Activated CD4-positive, alpha-beta T cell treated with anti-CD3 and anti-CD28 coated beads for 48 hours (primary cell): ENCODE results near the gene WNT10A.

ENCODE experiments used
- DNase-seq: peaks from one replicate; pipeline ENCODE4 v3.0.0-alpha.2; 2020

Gene WNT10A

DNA sequence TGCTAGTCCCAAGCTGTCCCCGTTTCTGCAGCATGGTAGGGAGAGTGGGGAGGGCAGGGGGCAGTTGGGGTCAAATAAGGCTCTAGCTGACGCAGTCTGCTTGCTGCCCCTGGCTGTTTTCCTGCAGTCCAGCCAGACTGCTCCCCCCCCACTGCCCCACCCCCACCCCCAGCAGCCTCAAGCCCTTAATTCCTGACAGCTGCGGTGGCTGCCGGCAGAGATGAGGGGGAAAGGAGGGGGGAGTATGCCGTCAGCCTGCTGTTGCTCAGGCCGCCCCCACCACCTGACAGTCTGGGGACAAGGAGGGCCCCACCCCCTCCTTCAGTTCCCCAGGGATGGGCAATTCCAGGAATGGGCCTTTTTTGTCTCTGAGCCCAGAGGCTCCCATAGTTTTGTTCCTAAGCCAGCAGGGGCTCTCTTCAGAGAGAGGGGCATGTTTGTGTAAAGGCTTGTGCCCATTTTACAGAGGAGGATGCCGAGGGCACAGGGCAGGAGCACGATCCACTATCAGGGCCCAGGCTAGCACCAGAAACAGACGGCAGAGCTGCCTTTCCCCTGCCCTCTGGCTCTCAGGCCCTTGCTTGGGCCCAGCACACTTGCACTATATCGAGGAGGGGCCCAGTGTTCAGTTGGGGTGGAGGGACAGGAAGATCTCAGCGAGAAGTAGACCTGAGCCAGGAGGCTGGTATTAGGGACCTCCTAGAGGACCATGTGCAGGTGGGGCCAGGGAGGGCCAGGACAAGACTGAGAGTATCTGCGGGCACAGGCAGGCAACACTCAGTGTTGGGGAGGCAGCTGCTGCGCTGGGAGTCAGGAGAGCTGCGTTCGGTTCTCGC lies 1.5 kb upstream of the WNT10A start:
- peak; percentile 10 for DNase-seq

DNA sequence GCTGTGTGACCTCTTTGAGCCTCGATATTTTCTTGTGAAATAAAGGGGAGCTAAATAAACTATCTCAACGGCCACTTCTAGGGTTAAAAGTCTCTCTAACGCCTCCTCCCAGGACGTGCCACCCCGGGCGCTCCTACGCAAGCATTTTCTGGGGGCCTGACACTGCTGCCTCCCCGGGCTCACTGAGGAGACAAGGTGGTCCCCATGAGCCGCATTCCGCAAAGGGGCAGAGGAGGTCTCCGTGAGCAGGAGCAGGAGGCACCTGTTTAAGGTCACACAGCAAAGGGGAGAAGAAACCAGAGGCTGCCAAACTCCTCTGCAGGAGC lies 913 bp upstream of the WNT10A start:
- DNase-seq, result no peak

DNA sequence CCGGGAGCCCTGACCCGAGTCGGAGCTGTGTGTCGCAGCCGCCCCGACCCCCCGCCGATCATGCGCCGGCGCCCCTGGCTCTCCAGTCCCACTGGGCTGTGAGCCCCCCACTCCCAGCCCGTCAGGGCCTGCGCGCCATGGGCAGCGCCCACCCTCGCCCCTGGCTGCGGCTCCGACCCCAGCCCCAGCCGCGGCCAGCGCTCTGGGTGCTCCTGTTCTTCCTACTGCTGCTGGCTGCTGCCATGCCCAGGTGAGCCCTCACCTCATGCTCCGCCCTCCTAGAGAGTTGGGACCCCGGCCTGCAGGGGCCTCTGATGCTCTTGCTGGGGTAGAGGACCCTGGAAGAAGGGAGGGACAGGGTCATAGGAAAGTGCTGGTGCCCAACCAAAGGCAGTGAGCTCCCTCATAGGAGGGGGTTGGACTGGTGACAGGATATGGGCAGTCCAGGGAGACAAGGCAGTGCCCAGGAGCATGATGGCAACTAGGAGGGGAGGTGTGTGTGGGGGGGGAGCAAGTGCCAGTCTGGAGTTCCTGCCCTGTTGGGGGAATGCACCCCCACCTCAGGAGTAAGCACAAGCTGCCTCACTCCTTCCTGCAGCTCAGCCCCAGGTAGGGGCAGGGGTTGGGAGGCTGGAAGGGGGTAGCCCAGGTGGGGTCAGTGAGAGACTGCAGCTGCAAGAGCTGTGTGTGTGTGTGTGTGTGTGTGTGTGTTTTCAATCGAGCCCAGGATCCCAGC lies 375 bp downstream of the WNT10A start:
- DNase-seq, result no peak

DNA sequence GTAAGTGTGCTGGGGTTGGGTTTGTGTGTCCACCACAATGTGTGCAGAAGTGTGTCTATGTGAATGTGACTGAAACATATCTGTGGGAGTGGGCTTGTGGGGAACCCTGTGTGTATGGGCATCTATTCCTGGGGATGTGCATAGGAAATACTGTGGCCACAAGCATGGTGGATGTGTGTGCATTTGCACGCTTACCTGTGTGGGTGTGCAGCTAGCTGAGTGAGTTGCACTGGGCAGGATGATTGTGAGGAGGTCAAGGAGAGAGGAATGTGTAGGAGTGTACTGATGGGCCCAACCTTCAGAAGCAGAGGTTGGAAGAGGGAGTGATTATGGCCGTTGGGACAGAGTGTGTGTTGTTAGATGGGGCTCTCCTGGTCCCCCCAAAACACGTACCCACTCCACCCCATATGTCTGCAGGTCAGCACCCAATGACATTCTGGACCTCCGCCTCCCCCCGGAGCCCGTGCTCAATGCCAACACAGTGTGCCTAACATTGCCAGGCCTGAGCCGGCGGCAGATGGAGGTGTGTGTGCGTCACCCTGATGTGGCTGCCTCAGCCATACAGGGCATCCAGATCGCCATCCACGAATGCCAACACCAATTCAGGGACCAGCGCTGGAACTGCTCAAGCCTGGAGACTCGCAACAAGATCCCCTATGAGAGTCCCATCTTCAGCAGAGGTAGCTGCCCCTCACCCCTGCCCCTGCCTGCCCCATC lies 1.2 kb downstream of the WNT10A start:
- peak; percentile 7 for DNase-seq

DNA sequence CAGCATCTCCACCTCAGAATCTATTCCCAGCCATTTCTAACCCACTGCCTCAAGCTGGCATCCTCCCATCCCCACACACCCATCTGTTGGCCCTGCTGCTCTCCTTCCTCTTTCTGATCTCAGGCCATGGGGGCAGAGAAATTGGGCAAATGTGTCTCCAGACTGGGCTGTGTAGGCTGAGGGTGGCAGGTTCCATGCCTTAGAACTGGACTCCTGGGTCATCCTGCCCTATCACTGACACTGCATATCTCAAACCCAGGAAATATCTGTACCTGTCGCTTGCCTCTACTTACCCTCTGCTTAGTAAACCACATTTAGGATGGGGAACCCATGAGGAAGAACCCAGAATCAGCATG lies 1.8 kb downstream of the WNT10A start:
- DNase-seq, result no peak

DNA sequence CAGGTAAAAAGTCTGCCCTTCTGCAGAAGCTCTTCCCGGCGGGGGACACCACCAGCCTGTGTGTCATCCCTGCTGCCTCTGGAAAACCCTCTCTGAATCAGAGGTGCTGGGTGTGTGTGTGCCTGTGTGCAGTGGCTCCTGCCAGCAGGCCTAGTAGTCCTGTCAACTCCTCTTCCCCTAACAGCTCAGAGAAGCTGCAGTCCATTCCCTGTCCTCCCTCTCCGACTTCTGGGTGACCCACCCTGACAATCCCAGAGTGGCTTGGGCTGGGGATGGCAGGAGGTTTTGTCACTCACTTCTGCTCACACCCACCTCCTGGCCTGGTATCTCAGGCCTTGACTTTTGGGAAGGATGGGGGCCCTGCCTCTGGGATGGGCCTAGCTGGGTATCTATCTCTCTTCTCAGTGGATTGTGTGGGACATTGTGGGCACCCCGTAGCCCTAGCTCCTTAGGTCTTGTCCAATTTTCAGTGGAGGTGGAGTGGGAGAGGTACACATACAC lies 2.3 kb downstream of the WNT10A start:
- peak; percentile 40 for DNase-seq

DNA sequence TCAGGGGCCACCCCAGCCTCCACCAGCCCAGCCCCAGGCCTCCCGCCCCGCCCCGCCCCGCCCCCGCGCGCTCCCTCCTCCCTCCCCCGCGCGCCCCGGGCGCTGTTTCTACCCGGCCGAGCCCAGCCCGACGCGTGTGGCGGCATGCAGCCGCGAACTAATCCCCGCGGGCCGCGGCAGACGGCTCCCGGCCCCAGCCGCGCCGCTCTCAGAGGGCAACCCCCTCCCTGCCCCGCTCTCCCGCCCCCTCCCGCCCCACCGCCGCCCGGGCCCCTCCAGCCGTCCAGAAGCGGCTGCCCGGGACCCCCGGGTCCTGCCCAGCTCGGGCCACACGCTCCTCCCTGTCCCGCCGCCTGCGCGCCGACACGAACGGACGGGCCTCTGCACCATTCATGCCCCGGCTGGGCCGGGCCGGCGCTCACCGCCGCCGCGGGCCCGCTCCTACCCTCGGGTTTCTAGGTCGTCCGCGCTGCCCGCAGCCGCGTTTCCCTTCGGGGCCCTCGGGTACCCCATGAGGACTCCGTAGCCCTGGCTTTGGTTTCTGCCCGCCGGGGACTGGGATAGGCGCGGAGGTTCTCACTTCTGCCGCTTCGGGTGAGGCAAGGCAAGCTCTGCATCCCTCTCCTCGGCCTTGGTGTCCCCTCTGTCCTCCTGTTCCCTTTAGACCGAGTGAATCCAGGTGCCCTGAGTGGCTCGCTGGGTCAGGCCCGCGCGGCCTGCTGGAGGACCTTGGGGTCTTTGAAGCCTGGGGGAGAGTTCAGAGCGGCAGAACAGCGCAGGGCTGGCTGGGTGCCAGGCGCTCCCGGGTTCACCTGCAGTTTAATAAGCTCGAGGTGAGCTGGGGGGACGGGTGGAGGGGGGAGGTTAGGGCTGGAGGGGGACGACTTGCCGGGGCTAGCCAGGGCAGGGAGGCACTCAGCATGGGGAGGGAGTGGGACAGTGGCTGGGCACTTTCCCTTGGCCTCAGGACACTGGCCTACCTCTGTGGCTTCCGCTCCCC lies 3.1 kb downstream of the WNT10A start:
- no peak for DNase-seq

DNA sequence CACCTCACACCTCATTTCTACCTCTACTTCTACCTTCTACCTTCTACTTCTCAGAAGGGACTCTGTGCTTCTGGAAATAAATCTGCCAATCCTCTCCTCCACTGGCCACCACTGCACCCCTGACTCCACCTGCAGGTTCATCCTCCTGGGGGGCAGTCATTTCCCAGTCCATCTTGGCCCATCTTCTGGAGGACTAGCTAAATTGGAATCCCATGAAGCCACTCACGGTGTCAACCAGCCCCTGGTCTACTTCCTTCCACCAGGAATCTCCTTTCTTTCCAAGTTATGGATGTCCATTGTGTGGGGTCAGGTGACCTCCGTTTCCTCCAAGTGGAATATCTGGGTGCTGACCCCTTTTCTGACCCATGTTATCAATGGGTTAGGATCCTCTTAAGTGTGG lies 3.9 kb downstream of the WNT10A start:
- no peak for DNase-seq

DNA sequence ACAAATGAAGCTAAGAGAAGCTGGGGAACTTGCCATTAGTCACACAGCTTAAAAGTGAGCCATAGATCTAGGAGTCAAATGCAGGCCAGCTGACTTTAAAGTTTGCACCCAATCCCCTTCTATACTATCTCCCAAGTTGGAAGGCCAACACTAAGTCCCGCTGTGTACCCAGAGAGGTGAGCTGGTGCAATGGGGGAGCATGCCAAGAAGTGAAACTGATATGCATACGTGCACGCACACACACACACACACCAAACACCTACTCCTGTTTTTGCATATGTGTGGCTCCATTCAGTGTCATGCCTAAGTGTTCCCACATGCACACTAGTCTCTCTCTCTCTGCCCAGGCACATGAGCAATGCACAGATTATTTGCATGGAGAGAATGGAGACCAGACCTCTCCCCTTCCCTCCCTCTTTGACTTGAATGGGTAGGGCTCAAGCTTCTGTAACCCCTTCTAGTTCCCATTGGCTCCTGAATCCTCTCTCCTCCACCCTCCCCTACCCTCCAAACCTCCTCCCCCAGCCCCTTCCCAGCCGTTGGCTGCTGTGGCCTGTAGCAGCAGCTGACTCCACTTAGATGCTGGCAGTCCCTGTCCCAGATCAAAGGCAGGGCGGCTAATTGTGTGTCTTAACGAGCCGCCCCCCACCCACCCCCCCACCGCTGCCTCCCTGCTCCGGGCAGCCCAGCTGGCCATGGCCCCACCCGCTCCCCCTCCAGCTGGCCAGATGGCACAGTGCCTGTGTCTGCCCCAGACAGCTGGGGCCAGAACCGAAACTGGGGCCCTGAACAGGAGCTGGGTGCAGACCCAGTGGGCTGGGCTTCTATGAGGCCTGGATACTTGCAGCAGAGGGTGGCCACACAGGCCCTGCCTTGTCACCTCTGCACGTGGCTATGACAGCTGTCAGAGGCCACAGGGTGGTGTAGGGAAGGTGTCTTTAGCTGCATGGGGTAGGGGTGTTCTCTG lies 5.6 kb downstream of the WNT10A start:
- DNase-seq, result no peak

DNA sequence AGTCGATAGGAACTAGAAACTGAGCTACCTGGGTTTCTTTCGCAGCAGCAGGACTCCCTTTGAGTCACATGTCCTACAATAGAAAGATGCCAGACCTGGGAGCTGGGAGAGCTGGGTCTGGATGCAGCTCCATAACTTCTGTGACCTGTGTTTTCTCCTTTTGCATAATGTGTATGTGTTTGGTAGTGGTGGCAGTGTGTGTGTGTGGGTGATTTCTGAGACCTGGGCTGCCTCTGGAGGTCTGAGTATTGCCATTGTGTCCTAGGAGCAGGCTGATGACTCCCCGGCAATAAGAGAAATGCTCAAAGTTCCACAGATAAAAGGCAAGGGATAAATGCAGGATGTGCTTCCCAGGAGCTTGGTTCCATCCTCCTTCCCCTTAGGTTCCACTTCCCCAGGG lies 6.4 kb downstream of the WNT10A start:
- DNase-seq, result no peak

DNA sequence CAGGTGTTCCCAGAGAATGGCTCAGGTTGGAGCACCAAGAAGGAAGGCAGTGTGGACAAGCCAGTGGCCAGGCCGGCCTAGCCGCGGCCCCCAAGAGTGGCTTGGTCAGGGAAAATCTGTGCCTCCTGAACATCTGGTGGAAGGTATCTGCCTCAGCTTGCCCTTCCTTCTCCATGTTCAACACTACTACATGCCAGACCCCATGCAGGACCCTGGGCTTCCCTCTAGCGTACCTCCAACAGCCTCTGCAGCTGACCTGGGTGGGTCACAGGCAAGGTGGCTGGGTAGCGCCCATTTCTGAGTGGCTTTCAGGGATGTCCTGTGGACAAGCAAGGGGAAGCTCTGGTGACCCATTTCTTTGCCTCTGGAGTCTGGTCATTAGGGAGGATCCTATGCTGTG lies 7.7 kb downstream of the WNT10A start:
- DNase-seq, result no peak

DNA sequence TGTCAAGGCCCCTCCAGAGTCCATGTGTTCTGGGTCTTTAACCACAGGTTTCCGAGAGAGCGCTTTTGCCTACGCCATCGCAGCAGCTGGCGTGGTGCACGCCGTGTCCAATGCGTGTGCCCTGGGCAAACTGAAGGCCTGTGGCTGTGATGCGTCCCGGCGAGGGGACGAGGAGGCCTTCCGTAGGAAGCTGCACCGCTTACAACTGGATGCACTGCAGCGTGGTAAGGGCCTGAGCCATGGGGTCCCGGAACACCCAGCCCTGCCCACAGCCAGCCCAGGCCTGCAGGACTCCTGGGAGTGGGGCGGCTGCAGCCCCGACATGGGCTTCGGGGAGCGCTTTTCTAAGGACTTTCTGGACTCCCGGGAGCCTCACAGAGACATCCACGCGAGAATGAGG lies 9.3 kb downstream of the WNT10A start:
- no peak for DNase-seq

DNA sequence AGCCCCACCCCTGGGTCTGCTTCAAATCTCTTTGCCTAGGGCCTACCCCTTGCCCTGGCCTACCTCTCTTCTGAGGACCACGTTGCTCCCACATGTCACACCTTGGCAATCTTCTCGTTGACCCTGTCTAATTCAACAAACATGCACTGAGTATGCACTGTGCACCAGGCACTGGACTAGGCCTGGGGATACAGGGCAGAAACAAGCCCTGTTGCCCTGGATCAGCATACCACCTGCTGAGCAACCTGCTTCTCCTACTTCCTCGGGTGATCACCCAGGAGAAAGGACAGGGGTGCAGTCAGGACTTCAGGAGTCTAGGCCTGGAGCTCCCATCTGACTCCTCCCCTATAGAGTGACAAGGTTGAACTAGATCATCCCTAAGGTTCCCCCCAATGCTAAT lies 9.7 kb downstream of the WNT10A start:
- no peak for DNase-seq

DNA sequence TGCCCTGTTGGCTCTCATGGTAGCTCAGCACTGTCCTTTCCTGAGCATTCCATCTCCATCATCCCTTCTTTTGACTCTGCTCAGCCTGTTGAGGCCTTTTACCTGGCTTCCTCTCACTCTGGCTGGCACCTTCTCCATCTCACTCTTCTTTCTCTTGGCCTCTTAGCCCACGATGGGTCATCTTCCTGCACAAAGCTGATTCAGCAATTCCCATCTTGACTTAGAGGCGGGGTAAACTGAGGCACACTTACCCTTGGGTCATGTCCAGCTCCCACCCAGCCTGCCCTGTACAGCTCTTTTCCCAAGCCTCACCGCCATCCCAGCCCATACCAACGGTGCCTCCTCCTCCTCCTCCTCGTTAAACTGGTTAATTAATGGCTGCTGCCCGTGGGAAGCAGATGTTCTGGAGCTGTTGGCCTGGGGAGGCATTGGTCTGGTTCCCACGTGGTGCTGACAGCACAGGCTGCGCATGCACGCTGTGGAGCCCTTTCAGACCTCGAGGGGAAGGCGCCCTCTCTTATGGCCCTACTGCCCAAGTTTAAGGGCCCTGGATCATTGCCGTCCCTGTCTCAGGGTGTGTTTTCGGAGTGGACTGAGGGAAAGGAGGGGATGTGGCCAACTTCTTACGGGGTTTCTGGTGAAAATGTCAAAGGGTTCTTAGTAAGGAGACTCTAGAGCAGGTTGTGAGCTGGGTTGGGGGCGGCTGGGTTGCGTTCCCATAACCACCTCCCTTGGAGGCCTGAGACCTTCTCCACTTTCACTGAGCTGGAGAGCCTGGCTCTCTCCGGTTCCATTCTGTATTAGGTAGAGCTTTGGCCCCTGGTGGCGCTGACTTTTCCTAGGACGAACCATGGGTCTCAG lies 10.9 kb downstream of the WNT10A start:
- no peak for DNase-seq

DNA sequence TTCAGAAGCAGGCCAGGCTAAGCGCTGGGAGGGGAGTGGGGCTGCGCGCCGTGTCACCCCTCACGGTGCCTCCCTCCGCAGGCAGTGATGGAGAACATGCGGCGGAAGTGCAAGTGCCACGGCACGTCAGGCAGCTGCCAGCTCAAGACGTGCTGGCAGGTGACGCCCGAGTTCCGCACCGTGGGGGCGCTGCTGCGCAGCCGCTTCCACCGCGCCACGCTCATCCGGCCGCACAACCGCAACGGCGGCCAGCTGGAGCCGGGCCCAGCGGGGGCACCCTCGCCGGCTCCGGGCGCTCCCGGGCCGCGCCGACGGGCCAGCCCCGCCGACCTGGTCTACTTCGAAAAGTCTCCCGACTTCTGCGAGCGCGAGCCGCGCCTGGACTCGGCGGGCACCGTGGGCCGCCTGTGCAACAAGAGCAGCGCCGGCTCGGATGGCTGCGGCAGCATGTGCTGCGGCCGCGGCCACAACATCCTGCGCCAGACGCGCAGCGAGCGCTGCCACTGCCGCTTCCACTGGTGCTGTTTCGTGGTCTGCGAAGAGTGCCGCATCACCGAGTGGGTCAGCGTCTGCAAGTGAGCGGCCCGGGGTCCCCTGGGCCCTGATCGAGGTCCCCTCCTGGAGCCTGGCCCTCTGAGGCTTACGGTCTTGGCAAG lies 12.2 kb downstream of the WNT10A start:
- peak; percentile 86 for DNase-seq

DNA sequence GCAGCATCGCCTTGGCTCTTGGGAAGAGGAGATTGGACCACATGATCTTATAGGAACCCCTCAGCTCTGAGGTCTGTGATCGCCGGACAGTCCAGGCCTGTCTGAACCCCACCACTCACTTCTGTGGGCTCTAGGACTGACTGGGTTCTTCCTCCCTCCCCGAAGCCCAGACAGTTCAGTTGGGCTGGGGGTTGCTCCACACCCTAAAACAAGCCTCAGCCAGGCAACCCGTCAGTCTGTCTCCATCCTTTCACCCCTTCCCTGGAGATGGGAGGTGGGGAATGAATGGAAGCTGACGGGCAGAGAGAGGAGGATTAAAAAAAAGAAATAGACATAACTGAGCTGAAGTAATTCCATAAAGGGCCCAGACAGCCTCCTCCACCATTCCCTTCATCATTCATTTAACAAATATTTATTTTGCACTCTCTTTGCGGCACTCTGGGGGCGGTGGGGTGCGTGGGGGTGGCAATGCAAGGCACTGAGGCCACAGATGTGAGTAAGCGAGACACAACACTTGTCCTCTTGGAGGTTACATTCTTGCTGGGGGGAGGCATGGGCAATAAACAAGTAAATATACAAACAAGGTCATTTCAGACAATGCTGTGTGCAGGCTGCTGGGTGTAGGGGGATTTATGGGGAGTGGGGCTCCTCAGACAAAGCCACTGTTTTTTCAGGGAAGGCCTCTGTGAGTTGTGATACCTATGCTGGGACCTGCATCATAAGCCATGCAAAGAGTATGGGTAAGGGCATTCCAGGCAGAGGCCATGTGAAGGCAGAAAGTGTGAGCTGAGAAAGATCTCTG lies 12.9 kb downstream of the WNT10A start:
- DNase-seq, result peak; percentile 34

DNA sequence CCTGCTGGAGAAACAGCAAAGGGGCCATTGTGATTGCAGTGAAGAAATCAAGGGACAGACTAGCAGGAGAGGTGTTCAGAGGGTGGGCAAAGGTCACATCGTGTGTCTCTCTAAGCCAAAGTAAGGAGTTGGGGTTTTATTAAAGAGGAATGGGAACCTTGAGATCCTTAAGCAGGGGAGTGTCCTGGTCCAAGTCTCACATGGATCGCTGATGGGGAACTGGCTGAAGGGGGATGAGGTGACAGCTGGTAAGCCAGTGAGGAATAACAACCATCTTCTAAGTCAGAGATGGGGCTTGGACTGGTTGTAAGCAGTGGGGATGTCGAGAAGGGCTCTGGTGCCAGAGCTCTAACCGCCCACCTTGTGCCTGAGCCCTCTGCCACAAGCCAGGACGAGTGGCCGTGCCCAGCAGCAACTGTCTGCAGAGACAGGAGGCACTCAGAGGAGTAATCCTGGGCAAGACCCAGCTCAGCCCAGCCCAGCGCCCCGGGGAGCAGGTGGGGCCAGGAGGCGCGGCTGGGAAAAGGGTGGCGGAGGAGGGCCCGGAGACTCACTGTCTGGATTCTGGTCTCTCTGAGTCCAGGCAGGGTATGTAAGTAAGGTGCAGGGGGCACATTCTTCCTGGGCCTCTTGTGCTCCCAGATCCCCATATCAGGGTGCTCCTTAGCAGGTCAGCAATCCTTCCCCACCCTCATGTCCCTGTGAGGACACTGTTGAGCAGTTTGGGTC lies 13.7 kb downstream of the WNT10A start:
- DNase-seq, result no peak

DNA sequence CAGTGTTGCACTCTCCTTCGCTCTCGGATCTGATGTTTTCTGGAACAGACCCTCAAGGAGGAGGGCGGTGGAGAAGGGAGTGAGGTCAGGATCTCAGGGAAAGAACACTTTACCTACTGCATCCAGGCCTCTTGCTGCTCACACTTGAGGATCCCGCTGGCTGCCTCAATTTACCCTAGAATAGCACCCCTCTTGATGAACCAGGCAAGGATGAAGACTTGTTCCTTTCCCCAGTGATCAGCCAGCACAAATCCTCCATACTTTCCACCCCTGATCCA lies 14.2 kb downstream of the WNT10A start:
- no peak for DNase-seq
